OCI-M2 (cell line): ENCODE results near the gene FXYD3.
A peak's percentile ranks its signal among the peaks of the same experiment; 100 is the strongest.

Experiments used
- DNase-seq: peaks from one replicate; lab custom pipeline; 2025; ENCODE audit not compliant: unreplicated experiment; lab: John Stamatoyannopoulos, UW

The FXYD3 gene

GRCh38 chr19:35115177-35115951 lies at the start of gene FXYD3:
FXYD3 (plus strand) TSS chr19:35115823; CDS start chr19:35119377, 3,554 bp downstream.
- no peak for DNase-seq

- no peak for DNase-seq
Observed at GRCh38 chr19:35066121-35066520, 49.5 kb upstream of the FXYD3 start.

GRCh38 chr19:35066691-35067563 lies 48.7 kb upstream of the FXYD3 start:
- DNase-seq = peak; percentile 95

GRCh38 chr19:35068941-35069634 lies 46.5 kb upstream of the FXYD3 start:
- no peak for DNase-seq

- DNase-seq = no peak
Observed at GRCh38 chr19:35069696-35070095, 45.9 kb upstream of the FXYD3 start.

GRCh38 chr19:35070471-35070870 lies 45.2 kb upstream of the FXYD3 start:
- DNase-seq = no peak

GRCh38 chr19:35073516-35073915 lies 42.1 kb upstream of the FXYD3 start:
- no peak for DNase-seq

GRCh38 chr19:35073941-35074340 lies 41.7 kb upstream of the FXYD3 start:
- DNase-seq = no peak

- DNase-seq = no peak
Observed at GRCh38 chr19:35074426-35075201, 41.0 kb upstream of the FXYD3 start.

- no peak for DNase-seq
Observed at GRCh38 chr19:35075202-35076025, 40.2 kb upstream of the FXYD3 start.

- DNase-seq = no peak
Observed at GRCh38 chr19:35076026-35076370, 39.6 kb upstream of the FXYD3 start.

- no peak for DNase-seq
Observed at GRCh38 chr19:35076657-35077056, 39.0 kb upstream of the FXYD3 start.

- no peak for DNase-seq
Observed at GRCh38 chr19:35077411-35078223, 38.0 kb upstream of the FXYD3 start.

GRCh38 chr19:35079826-35080225 lies 35.8 kb upstream of the FXYD3 start:
- no peak for DNase-seq

- no peak for DNase-seq
Observed at GRCh38 chr19:35080613-35081170, 34.9 kb upstream of the FXYD3 start.

- no peak for DNase-seq
Observed at GRCh38 chr19:35081201-35081600, 34.4 kb upstream of the FXYD3 start.

GRCh38 chr19:35083691-35084508 lies 31.7 kb upstream of the FXYD3 start:
- DNase-seq = no peak

GRCh38 chr19:35084509-35084762 lies 31.2 kb upstream of the FXYD3 start:
- no peak for DNase-seq
